ENCODE data around the gene MADD.
A peak's percentile ranks its signal among the peaks of the same experiment; 100 is the strongest.

MADD gene

GRCh38 chr11:47338396-47339241, 68.7 kb downstream of the MADD start:
- no peak for DNase-seq (ENCODE audit: low spot score)

GRCh38 chr11:47340010-47340409, 70.1 kb downstream of the MADD start:
- DNase-seq (ENCODE audit: low spot score) = no peak

GRCh38 chr11:47340980-47341775, 71.2 kb downstream of the MADD start:
- no peak for DNase-seq (ENCODE audit: low spot score)

- no peak for DNase-seq (ENCODE audit: low spot score)
Measured at GRCh38 chr11:47342036-47342803, 72.3 kb downstream of the MADD start.

GRCh38 chr11:47342854-47343253, 72.9 kb downstream of the MADD start:
- no peak for DNase-seq (ENCODE audit: low spot score)

- no peak for DNase-seq (ENCODE audit: low spot score)
Measured at GRCh38 chr11:47345890-47346563, 76.1 kb downstream of the MADD start.

- DNase-seq (ENCODE audit: low spot score) = no peak
Measured at GRCh38 chr11:47347137-47347536, 77.2 kb downstream of the MADD start.

GRCh38 chr11:47348131-47348802, 78.3 kb downstream of the MADD start:
- no peak for DNase-seq (ENCODE audit: low spot score)

- DNase-seq (ENCODE audit: low spot score) = peak; percentile 55
Measured at GRCh38 chr11:47348859-47349258, 78.9 kb downstream of the MADD start.

GRCh38 chr11:47349521-47350095, 79.7 kb downstream of the MADD start:
- DNase-seq (ENCODE audit: low spot score) = no peak

GRCh38 chr11:47350315-47350714, 80.4 kb downstream of the MADD start:
- DNase-seq (ENCODE audit: low spot score) = no peak

GRCh38 chr11:47351156-47352126, 81.5 kb downstream of the MADD start:
- no peak for DNase-seq (ENCODE audit: low spot score)

GRCh38 chr11:47352556-47352955, 82.6 kb downstream of the MADD start, which contains the start of gene MYBPC3:
Gene MYBPC3, minus strand, starts transcription at chr11:47352702. Its CDS starts 55 bp downstream, at chr11:47352647.
- no peak for DNase-seq (ENCODE audit: low spot score)

- no peak for DNase-seq (ENCODE audit: low spot score)
Measured at GRCh38 chr11:47353978-47354774, 84.2 kb downstream of the MADD start.

- peak; percentile 45 for DNase-seq (ENCODE audit: low spot score)
Measured at GRCh38 chr11:47354913-47355282, 85.0 kb downstream of the MADD start.

GRCh38 chr11:47355283-47356128, 85.6 kb downstream of the MADD start:
- peak; percentile 96 for DNase-seq (ENCODE audit: low spot score)

Data from SK-N-DZ (cell line).